GM18909 (cell line): ENCODE data around the gene STOM.

Source experiments
- ATAC-seq: cut with Tn5 transposase; IDR thresholded peaks from one replicate; pipeline ENCODE4 v1.9.1; 2021; ENCODE audit warnings: mild to moderate bottlenecking; ENCODE audit not compliant: unreplicated experiment, poor library complexity

The STOM gene

GRCh38 chr9:121323449-121324151, 46.5 kb downstream of the STOM start:
- no peak for ATAC-seq

GRCh38 chr9:121322737-121323448, 47.2 kb downstream of the STOM start:
- no peak for ATAC-seq

- no peak for ATAC-seq
Measured at GRCh38 chr9:121322037-121322736, 47.9 kb downstream of the STOM start.

- no peak for ATAC-seq
Measured at GRCh38 chr9:121321016-121321503, 49.0 kb downstream of the STOM start.

- ATAC-seq = no peak
Measured at GRCh38 chr9:121319383-121319780, 50.7 kb downstream of the STOM start.

- no peak for ATAC-seq
Measured at GRCh38 chr9:121318631-121319382, 51.2 kb downstream of the STOM start.

- ATAC-seq = no peak
Measured at GRCh38 chr9:121317737-121318630, 52.1 kb downstream of the STOM start.

GRCh38 chr9:121316852-121317373, 53.1 kb downstream of the STOM start:
- no peak for ATAC-seq

GRCh38 chr9:121316378-121316777, 53.7 kb downstream of the STOM start:
- no peak for ATAC-seq

GRCh38 chr9:121313458-121314152, 56.4 kb downstream of the STOM start:
- no peak for ATAC-seq

GRCh38 chr9:121312169-121312568, 57.9 kb downstream of the STOM start:
- no peak for ATAC-seq

GRCh38 chr9:121310571-121310970, 59.5 kb downstream of the STOM start:
- ATAC-seq = no peak

GRCh38 chr9:121309833-121310425, 60.1 kb downstream of the STOM start:
- ATAC-seq = no peak

GRCh38 chr9:121309171-121309570, 60.9 kb downstream of the STOM start:
- ATAC-seq = no peak

- ATAC-seq = no peak
Measured at GRCh38 chr9:121308765-121309164, 61.3 kb downstream of the STOM start.

GRCh38 chr9:121307976-121308375, 62.1 kb downstream of the STOM start:
- ATAC-seq = no peak

GRCh38 chr9:121305269-121305994, 64.6 kb downstream of the STOM start:
- ATAC-seq = no peak

- no peak for ATAC-seq
Measured at GRCh38 chr9:121304707-121305106, 65.3 kb downstream of the STOM start.
